Activated CD4-positive, alpha-beta T cell treated with anti-CD3 and anti-CD28 coated beads for 24 hours (primary cell): ENCODE data around the gene MRAP.
A peak's percentile ranks its signal among the peaks of the same experiment; 100 is the strongest.
"Not testable (repeated sequence)": the region's sequence is repeated elsewhere in the genome, so short reads cannot be mapped to it uniquely, and the experiment has no call there.

Source experiments
- DNase-seq, 2 donors: peaks; one replicate each; pipeline ENCODE4 v3.0.0-alpha.2; 2020; ENCODE audit warnings: low read depth in 2 of 2

MRAP gene

DNA sequence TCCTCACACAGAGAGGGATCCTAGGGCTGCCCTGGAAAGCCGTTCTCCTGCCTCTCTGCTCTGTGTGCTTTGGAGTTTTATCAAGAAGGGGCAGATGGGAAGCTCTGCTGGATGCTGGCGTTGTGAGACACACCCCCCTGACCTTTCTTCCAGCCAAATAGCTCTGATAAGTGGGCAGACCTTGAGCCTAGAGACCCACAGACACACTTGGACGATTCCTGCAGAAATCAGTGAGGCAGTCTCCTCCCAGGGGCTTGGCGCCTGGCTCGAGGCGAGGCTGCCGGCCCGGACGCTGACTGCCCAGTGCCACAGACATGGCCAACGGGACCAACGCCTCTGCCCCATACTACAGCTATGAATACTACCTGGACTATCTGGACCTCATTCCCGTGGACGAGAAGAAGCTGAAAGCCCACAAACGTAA, at the start of gene MRAP:
Gene MRAP (plus strand): TSS at position 198 of the 424 bp plus-strand sequence. CDS start 117 bp downstream, at position 315.
- DNase-seq: no peak

DNA sequence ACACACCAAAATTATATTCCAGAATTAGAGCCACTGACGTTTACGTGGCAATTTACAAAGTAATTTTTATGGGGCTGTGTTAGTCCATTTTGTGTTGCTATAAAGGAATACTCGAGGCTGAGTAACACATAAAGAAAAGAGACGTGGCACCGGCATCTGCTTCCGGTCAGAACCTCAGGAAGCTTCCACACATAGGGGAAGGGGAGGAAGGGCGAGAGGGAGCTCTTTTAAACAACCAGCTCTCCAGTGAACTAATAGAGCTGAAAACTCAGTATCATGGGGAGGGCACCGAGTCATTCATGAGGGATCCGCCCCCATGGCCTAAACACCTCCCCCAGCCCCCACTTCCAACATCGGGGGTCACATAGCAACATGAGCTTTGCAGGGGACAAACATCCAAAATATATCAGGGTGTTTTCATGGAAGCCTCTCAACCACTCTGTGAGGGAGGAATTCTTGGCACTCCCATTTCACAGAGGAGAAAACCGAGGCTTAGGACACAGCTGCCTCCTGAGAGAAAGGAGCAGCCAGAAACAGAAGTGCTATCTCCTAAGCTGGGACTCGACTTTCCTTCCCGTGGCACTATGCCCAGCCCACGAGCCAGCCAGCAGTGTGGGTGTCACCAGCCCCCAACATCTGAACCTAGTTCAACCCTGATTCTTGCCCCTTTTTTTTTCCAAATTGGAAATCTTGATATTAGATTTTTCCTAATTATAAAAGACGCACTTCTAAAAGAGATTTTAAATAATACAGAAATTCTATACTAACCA, 49.0 kb upstream of the MRAP start:
- DNase-seq: no peak

DNA sequence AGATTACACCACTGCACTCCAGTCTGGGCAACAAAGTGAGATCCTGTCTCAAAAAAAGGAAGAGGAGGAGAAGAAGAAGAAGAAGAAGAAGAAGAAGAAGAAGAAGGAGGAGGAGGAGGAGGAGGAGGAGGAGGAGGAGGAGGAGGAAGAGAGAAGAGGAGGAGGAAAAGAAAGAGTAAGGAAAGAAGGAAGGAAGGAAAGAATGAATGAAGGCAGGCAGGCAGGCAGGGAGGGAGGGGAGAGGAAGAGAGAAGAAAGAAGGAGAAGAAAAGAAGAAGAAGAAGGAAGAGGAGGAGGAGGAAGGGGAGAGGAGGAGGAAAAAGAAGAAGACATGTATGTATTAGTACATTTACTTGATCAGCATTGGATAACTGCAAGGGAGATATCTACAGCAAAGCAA, 46.5 kb upstream of the MRAP start:
- no peak for DNase-seq

DNA sequence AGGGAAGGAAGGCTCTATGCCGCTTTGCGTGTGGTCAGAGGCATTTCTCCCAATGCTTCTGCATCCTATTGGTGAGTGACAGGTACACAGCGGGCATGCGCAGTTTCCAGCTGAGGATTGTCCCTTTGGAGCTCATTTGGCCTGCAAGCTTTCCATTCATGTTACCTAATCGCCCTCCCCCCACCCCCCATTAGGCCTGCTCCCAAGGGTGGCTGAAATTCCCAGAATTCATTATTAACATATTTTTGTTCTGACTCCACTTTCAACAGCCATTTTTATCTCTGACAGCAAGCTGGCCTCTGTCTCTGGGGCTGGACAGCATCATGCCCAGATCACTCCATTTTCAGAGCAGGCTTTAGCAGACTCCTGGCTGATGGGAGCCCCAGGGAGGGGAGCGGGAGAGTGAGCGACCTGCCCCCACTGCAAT, 45.4 kb upstream of the MRAP start:
- no peak for DNase-seq

DNA sequence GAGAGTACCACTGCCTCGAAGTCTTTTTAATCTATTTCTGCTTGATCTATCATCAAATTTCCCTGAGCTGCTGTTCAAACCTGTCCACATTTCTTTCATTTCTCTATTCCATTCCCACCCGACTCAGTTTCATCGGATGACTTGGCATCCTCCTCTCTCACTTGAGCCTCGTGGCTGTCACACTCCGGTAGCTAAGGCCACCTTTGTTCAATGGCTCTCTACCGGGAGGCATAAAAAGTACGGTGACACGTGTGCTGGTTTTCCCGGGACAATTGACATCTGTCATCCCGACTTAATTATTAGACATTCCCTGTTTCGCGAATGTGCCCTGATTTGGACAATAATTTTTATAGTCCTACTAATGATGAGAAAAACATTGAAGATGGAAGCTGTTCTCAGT, 42.4 kb upstream of the MRAP start:
- DNase-seq: no peak

DNA sequence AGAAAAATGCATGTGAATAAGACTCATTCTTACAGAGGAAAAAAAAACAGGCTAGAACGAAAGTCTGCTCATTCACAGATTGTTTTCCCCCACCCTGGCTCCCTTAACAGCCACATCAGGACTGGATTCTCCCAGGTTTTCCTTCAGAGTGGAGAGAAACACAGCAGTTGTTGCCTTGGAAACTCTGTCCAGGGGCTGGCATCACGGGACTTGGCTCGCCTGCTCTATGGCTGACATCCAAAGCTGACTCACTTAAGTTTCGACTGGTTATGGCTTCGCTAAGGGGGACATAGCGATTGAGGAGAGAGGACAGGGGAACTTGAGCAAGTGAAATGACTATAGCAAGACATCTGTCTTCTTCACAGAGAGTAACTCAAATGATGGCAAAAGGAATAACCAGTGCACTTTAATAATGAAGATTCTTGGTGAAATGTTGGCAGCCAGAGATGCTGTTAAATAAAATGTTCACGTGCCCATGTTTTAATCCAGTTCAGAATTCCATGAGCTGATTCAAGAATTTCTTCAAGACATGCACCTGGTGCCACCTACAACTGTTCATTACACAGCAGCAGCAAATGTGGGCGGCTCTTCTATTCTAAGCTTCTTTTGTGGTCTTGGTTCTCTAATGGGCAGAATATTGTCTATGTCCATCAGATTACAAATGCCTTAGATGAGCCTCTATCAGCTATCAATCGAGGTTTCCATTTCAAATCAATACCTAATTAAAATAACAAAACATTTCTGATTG, 41.6 kb upstream of the MRAP start:
- no peak for DNase-seq

DNA sequence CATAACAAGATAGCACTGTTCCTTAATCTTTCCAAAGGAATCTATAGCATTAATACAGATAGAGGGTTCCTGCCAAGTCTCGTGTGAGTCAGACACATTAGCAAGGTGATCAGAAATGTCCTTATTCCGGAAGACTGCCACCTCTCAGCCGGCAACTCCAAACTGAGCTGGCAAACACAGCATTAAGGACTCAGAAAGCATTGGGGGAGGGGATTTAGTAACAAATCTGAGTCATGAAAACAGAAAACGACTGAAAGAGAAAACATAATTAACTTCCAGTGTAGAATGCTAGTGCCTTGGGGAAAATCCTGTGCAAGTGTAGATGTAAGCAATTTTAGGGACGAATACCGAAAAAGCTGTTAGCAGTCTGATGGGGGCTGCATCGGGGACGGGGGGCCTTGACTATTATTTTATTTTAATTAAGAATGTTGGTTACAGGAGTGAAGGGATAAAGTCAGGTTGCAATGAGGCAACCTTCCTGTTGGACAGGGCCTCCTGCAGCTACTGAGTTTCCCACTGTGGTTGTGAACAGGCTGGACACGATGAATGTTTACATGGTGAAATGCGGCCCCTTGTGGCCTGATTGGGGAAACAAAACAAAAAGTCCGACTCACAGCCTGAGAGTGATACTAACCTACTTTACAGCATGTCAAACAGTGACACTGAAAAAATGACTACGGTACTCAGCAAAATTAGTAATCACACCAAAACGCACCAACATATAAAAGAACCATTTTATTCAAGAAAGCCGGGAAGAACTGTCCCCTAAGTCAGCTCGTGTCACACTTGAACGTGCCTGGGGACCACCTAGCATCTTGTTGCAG, 40.5 kb upstream of the MRAP start:
- DNase-seq: peak in 1 of 2 donors; percentile 17

DNA sequence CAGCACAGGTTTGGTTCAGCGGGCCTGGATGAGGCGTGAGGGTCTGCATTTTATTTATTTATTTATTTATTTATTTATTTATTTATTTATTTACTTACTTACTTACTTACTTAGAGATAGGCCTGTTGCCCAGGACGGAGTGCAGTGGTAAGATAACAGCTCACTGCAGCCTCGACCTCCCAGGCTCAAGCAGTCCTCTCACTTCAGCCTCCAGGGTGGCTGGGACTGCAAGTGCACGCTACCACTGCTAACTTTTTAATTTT, 39.9 kb upstream of the MRAP start:
- DNase-seq: not testable (repeated sequence)

DNA sequence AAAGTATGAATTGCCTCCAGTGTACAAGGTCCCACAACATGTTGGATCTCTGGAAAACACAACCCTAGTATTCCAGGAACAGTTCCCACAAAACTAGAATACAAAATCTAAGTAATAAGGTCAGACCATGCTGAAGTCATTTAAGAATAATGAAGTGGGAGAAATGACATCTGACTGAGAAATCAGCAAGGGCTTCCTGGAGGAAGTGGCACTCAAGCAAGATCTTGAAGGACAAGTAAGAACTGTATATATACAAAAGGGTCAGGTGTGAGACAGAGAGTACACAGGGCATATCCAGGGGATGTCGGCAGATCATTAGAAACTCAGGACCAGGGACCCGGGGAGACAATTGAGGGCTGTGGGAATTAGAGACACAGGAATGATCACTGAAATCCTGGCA, 38.5 kb upstream of the MRAP start:
- DNase-seq: no peak

DNA sequence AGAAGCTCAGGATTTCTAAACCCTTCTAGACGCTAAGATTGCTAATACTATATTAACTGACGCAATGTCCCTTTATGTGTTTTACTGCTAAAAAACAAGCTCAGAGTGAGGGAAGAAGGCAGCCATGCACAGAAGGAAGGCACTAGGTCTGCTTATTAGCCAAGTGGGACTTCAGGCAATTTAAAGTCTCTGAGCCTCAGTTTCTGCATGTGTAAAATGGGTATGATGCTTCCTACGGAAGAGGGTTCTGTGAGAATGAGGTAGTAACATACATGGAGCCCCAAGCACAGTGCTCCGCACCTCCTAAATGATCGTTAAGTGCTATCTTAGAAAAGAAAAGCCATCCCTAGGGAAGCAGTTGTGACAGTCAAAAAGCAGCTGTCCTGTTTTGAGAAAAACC, 36.7 kb upstream of the MRAP start:
- no peak for DNase-seq

DNA sequence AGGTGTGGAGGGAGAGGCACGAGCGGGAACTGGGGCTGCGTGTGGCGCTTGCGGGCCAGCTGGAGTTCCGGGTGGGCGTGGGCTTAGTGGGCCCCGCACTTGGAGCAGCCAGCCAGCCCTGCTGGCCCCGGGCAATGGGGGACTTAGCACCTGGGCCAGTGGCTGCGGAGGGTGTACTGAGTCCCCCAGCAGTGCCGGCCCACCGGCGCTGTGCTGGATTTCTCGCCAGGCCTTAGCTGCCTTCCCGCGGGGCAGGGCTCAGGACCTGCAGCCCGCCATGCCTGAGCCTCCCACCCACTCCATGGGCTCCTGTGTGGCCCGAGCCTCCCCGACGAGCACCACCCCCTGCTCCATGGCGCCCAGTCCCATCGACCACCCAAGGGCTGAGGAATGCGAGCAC, 33.3 kb upstream of the MRAP start:
- not testable (repeated sequence) for DNase-seq

DNA sequence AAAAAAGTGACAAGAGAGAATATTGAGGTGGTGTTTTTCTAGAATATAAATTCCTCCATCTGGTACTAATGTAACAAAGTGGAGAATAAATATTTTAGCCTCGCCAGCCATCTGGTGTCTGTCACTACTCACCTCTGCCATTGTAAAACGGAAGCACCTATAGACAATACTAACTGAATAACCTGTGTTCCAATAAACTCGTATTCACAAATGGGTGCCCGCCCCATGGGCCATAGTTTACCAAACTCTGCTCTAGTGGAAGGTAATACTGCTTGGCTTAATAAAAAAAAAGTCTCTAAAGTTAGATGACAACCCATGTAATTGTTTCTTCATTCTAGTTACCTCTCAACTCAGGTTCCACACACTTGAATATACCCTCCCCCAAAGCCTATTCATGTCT, 27.9 kb upstream of the MRAP start:
- no peak for DNase-seq

DNA sequence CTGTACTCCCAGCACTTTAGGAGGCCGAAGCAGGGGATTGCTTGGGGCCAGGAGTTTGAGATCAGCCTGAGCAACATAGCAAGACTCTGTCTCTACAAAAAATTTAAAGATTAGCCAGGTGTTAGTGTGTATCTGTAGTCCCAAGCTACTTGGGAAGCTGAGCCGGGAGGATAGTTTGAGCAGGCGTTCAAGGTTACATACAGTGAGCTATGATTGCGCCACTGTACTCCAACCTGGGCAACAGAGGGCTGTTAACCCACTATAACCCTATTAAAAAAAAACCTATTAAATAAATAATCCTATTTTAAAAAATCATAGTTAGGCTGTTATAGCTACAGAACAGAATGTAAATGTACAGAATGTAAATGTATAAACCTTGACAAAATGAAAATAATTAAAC, 22.0 kb upstream of the MRAP start:
- DNase-seq: no peak

DNA sequence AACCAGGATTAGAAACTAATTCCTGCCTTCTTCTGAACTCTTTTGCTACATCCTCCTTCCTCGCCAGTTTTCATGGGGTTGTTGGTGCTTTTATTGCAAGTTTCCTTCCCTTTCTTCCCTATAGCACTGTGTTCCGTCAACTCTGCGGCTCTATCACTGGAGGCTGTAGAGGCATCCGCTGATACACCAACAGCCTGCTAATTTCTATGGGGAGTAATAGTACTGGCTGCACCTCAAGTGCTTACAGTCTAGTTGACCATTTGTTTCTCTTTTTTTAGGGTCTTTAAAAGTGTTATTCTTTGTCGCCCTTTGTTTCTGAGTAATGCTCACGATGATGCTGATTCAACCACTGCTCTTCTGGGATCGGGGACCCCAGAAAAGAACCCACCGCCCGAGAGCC, 20.6 kb upstream of the MRAP start:
- DNase-seq: no peak

DNA sequence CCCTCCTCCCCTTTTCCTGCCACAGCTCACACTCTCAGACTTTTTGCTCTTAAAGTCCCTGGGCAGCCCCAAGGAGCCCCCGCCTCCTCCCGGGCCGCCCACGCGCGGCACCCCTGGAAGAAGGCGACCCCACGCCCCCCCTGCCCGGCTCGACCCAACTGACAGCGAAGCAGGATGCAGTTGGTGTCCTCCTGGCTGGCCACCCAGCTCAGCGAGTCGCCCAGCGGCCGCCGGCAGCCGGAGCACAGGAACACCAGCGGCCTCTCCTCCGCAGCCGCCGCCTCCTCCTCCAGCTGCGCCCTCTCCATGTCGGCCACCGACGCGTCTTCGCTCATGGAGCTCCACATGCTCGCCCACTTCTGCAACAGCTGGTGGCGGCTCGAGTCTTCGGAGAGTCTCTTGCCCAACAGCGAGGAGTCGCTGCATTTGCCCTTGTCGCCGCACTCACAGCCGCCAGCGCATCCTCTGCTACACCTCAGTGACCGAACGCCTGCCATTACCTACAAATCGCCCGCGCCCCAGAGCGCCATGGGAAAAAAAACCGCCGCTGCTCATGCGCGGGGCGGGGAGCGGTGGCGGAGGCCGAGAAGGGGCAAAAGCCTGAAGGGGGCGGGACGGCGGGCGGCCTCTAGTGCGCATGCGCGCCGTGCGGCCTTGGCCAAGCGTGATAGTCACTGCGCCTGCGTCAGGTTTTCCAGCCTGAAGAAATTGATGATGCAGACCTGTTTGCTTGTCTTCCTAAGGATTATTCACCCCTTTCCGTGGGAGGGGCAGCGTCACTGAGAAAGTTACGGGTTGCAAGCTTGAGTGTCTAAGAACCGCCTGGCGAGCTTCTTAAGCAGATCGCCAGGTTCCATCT, 19.9 kb upstream of the MRAP start, which contains the start of gene MIS18A:
Gene MIS18A (minus strand): TSS at position 532 of the 859 bp plus-strand sequence. CDS start 35 bp downstream, at position 497.
- peak; percentile 97 to 98 for DNase-seq

DNA sequence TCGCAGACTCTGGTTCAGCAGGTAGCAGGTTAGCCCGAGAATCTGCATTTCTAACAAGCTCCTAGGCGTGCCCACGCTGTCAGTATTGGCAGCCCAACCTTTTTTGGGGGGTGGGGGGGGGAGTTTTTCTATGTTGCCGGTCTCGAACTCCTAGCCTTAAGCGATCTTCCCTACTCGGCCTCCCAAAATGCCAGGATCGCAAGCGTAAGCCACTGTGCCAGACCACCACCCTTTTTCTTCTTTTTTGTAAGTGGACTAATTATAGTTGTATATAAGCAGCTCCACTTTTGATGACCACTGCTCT, 19.3 kb upstream of the MRAP start:
- no peak for DNase-seq

DNA sequence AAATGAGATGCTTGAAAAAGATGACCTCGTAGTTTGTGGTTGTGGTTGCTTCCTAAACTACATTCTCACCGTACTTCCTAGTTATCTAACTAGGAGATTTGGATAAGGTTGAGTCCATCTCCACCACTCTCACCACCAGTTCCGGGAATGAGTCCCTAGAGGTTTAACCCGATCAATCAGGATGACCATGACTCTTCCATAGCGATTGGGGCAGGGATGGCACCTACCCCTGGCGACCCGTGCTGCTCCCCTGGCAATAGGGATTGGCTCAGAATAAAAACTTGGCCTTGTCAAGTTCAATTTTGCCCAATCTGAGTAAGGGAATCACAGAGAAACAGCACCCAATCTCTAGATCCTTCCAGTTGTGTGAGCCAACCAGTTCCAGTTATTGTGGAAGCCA, 17.1 kb upstream of the MRAP start:
- no peak for DNase-seq

DNA sequence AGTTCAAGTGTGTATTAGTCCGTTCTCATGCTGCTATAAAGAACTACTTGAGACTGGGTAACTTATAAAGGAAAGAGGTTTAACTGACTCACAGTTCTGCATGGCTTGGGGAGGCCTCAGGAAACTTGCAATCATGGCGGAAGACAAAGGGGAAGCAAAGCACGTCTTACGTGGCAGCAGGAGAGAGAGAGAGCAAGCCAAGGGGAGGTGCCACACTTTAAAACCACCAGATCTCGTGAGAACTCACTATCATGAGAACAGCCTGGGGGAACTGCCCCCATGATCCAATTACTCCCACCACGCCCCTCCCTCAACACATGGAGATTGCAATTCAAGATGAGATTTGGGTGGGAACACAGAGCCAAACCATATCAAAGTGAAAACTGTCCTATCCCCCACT, 15.7 kb upstream of the MRAP start:
- DNase-seq: no peak

DNA sequence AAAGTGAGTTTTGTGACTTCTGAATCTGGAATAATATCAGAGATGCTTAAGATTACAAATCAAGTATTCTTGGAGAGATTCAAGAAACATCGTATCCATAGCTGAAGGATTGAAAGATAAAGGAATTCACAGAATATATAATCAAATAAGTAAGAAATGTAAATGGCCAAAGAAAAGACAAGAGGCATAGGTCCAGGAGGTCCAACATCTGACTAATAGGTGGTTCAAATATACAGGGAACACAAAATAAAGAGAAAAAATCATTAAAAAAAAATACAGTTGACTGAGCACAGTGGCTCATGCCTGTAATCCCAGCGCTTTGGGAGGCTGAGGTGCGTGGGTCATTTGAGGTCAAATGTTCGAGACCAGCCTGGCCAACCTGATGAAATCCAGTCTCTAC, 13.2 kb upstream of the MRAP start:
- no peak for DNase-seq

DNA sequence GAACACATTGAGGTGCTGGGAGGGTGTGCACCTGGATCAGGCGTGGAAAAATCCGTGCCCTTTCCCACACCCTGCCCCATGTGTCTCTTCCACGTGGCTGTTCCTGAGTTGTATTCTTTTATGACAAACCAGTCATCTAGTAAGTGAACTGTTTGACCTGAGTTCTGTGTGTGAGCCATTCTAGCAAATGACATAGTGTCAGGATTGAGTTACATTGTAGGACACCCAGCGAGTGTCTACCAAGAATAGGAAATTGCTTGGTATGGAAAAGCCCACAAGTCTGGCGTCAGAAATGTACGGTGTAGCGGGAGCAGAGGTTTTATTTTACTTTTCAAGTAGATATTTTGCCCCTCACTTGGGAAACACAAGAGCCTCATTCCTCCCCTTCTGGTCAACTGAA, 1.2 kb upstream of the MRAP start:
- no peak for DNase-seq

DNA sequence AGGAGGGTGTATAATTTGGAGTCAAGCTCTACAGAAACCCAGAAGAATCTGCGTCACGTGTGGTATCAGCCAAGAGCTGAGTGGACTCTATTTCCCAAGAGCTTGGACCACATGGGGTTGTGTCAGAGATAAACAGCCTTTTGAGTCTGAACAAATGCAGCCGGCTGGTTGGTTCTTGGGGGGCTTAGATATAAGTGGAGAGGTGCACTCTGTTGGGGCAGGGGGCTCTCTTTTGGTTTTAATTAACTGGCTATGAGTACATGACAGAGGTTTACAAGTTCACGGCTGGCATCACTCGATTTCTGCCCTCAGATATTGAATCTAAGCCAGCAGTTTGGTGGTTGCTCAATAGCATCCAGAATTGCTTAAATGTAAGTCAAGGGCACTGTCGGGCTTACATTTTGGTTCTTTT, 501 bp upstream of the MRAP start:
- no peak for DNase-seq

DNA sequence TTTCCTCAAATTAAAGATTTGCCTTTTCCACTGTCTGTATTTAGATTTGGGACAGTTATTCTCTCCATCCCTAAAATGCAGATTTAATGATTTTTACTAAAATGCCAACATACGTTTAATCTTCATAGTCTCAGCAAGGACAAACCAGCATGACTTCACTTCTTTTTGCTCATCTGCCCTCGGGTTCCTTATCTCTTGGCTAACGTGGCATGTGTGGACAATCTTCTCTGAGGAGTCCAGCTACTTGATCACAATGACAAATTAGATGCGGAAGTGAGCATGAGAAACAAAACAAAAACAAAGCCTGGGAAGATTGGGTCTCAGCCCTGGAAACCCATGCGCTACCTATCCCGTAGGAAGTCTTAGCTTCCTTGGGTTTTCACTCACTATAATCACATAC, 1.0 kb downstream of the MRAP start:
- DNase-seq: no peak
